Activated T-cell treated with anti-CD3 and anti-CD28 coated beads for 48 hours (primary cell): ENCODE measurements around the gene PLEKHA8.
A peak's percentile ranks its signal among the peaks of the same experiment; 100 is the strongest.

Source experiments
- DNase-seq: peaks from one replicate; pipeline ENCODE4 v3.0.0-alpha.2; 2020; ENCODE audit warnings: low read depth

The PLEKHA8 gene

GRCh38 chr7:30028216-30028748 is at the start of gene PLEKHA8:
TSS of gene PLEKHA8 (plus strand) at chr7:30028412. CDS start at chr7:30028763, 351 bp downstream.
- peak; percentile 93 for DNase-seq

- DNase-seq, result no peak
These were observed 48.1 kb upstream of the PLEKHA8 start for GRCh38 chr7:29980151-29980550.

- no peak for DNase-seq
These were observed 41.1 kb upstream of the PLEKHA8 start for GRCh38 chr7:29987083-29987482.

- no peak for DNase-seq
These were observed 40.3 kb upstream of the PLEKHA8 start for GRCh38 chr7:29987811-29988317.

- DNase-seq, result peak; percentile 23
These were observed 39.6 kb upstream of the PLEKHA8 start for GRCh38 chr7:29988424-29989256.

GRCh38 chr7:29989257-29989995 is 38.8 kb upstream of the PLEKHA8 start, which contains the start of gene SCRN1:
TSS of gene SCRN1 (minus strand) at chr7:29989801. CDS start at chr7:29969067, 20,734 bp downstream.
- peak; percentile 9 for DNase-seq

GRCh38 chr7:29990931-29991330 is 37.3 kb upstream of the PLEKHA8 start:
- DNase-seq, result no peak

GRCh38 chr7:29991937-29992336 is 36.3 kb upstream of the PLEKHA8 start:
- no peak for DNase-seq

GRCh38 chr7:29993140-29993539 is 35.1 kb upstream of the PLEKHA8 start:
- DNase-seq, result no peak

GRCh38 chr7:29995652-29996051 is 32.6 kb upstream of the PLEKHA8 start:
- no peak for DNase-seq

- no peak for DNase-seq
These were observed 31.9 kb upstream of the PLEKHA8 start for GRCh38 chr7:29996321-29996720.

GRCh38 chr7:29998489-29998888 is 29.7 kb upstream of the PLEKHA8 start:
- DNase-seq, result no peak

GRCh38 chr7:30001998-30002397 is 26.2 kb upstream of the PLEKHA8 start:
- DNase-seq, result no peak

- no peak for DNase-seq
These were observed 25.1 kb upstream of the PLEKHA8 start for GRCh38 chr7:30003098-30003497.

GRCh38 chr7:30005464-30005863 is 22.7 kb upstream of the PLEKHA8 start:
- no peak for DNase-seq

GRCh38 chr7:30010021-30010420 is 18.2 kb upstream of the PLEKHA8 start:
- no peak for DNase-seq

GRCh38 chr7:30012757-30013156 is 15.5 kb upstream of the PLEKHA8 start:
- no peak for DNase-seq

GRCh38 chr7:30018451-30018850 is 9.8 kb upstream of the PLEKHA8 start:
- DNase-seq, result no peak

- no peak for DNase-seq
These were observed 8.8 kb upstream of the PLEKHA8 start for GRCh38 chr7:30019387-30019786.

GRCh38 chr7:30019960-30020359 is 8.3 kb upstream of the PLEKHA8 start:
- DNase-seq, result no peak

- DNase-seq, result no peak
These were observed 7.7 kb upstream of the PLEKHA8 start for GRCh38 chr7:30020535-30020934.

GRCh38 chr7:30022991-30023390 is 5.2 kb upstream of the PLEKHA8 start:
- no peak for DNase-seq

GRCh38 chr7:30023524-30023923 is 4.7 kb upstream of the PLEKHA8 start:
- no peak for DNase-seq
